Measurements from ENCODE around the gene EVI2B. TPM values are rescaled to one million over a fixed set of nuclear protein-coding genes. Genes with fewer than 3 reads are reported as not detected.
A peak's percentile ranks its signal among the peaks of the same experiment; 100 is the strongest.

Gene EVI2B
- total RNA-seq, 1 donor from 2014 or later: 130 TPM

GRCh38 chr17:31309556-31309955, 4.3 kb downstream of the EVI2B start:
- Histone ChIP-seq H3K4me3 (peak overlapping the region; percentile 42), H3K27me3 (ENCODE audit: low read depth) (no peaks in the 10 kb centered on the region), H3K9me3 (no peaks in the 10 kb centered on the region), H3K36me3 (peaks cover 7% of the 10 kb centered on the region), H3K4me1 (peaks cover 11% of the 10 kb centered on the region), H3K27ac (peak overlapping the region; percentile 80)
- no peak for TF ChIP-seq CTCF (IDR thresholded peaks at IDR 0.05)
- intact Hi-C loops (cut with DNase I): no loop called here
- ATAC-seq: peak; percentile 50 to 76
- DNase-seq: no peak

GRCh38 chr17:31308372-31309334, 5.2 kb downstream of the EVI2B start:
- intact Hi-C loops (cut with DNase I): no loop called here
- peak overlapping the region; percentile 80 for H3K27ac ChIP-seq
- no peaks in the 10 kb centered on the region for H3K27me3 ChIP-seq (ENCODE audit: low read depth)
- ATAC-seq (peak; percentile 47 to 48), DNase-seq (no peak)
- no peaks in the 10 kb centered on the region for H3K9me3 ChIP-seq
- peak overlapping the region; percentile 42 for H3K4me3 ChIP-seq
- peaks cover 14% of the 10 kb centered on the region for H3K36me3 ChIP-seq
- H3K4me1 ChIP-seq: peaks cover 10% of the 10 kb centered on the region
- TF ChIP-seq CTCF (IDR thresholded peaks at IDR 0.05): no peak

DNA sequence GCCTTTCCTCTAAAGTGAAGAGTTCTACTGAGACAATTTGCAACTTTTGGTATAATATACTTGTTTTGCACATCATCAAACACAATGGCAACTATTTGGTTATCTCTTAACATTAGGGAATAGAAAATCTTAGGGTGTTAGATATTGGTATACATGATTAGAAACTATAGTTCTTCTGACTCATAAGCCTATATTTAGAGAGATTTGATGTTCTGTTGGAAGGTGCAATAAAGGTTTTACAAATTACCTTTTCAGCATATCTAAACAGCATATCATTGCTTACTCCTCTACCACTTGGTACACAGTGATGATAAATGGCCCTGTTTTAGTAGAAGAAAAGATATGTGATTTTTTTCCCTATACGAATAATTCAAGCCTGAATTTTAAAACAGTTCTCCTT, 6.2 kb downstream of the EVI2B start:
- H3K36me3 ChIP-seq: peaks cover 14% of the 10 kb centered on the region
- H3K27me3 ChIP-seq (ENCODE audit: low read depth): no peaks in the 10 kb centered on the region
- H3K27ac ChIP-seq: no peak overlapping the region
- peak overlapping the region; percentile 42 for H3K4me3 ChIP-seq
- DNase-seq (no peak), ATAC-seq (no peak)
- H3K9me3 ChIP-seq: no peaks in the 10 kb centered on the region
- no peak for TF ChIP-seq CTCF (IDR thresholded peaks at IDR 0.05)
- intact Hi-C loops (cut with DNase I): no loop called here
- H3K4me1 ChIP-seq: peaks cover 10% of the 10 kb centered on the region

DNA sequence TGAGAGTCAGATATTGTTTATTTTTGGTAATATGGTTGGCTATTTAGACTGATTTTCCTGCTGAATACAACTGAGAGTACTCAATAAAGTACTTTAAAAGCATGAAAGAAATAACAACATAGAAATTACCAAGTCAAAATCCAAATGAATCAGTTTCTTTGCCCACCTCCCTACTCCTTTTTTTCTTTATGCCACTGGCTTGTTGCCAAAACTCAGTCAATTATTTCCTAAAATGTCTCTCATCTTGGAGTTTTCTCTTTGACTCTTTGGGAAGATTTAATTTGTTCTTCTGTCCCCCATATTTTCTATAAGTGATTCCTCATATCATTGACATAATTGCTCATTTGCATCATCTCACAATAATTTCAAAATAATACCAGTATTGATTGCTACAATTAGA, 14.2 kb downstream of the EVI2B start:
- Histone ChIP-seq H3K4me3 (no peak overlapping the region), H3K27ac (no peak overlapping the region), H3K27me3 (ENCODE audit: low read depth) (no peaks in the 10 kb centered on the region), H3K4me1 (no peaks in the 10 kb centered on the region), H3K9me3 (no peaks in the 10 kb centered on the region), H3K36me3 (peaks cover 8% of the 10 kb centered on the region)
- intact Hi-C loops (cut with DNase I): no loop called here
- DNase-seq: no peak
- no peak for ATAC-seq
- TF ChIP-seq CTCF (IDR thresholded peaks at IDR 0.05): no peak

GRCh38 chr17:31297090-31297489, 16.8 kb downstream of the EVI2B start, which contains the start of gene OMG:
Gene OMG (minus strand): TSS chr17:31297239. CDS start chr17:31296331, 908 bp downstream.
- H3K4me1 ChIP-seq: no peaks in the 10 kb centered on the region
- no peaks in the 10 kb centered on the region for H3K27me3 ChIP-seq (ENCODE audit: low read depth)
- intact Hi-C loops (cut with DNase I): no loop called here
- no peaks in the 10 kb centered on the region for H3K36me3 ChIP-seq
- TF ChIP-seq CTCF (IDR thresholded peaks at IDR 0.05): no peak
- no peaks in the 10 kb centered on the region for H3K9me3 ChIP-seq
- no peak within 1 kb of the TSS for H3K4me3 ChIP-seq
- no peak within 1 kb of the TSS for H3K27ac ChIP-seq
- ATAC-seq: no peak
- no peak for DNase-seq
